H1 (cell line): Measurements from ENCODE around the gene MIER1. TPM values are rescaled to one million over a fixed set of nuclear protein-coding genes. Genes with fewer than 3 reads are reported as not detected.

ENCODE experiments used
- CTCF ChIA-PET: fragments of 300-600 bp; sonication (Branson Sonifier 250); formaldehyde crosslinking; loops from one replicate; lab custom pipeline; 2021; ENCODE audit not compliant: partially characterized antibody; lab: Charles Lee
- POLR2A ChIA-PET: fragments of 300-600 bp; sonication (Branson Sonifier 250); formaldehyde crosslinking; loops from one replicate; lab custom pipeline; 2021; ENCODE audit warnings: inconsistent platforms; ENCODE audit not compliant: partially characterized antibody; lab: Charles Lee
- DNase-seq, 2 experiments: peaks; one replicate each; pipeline versions ENCODE4 v3.0.0 to v3.0.0-alpha.2; 2010 to 2022; ENCODE audit warnings: low spot score in 2 of 2, low read depth in 1 of 2, mixed read lengths in 1 of 2
- FAIRE-seq: peaks from 2 replicates; lab custom pipeline; 2011; peaks lifted over from hg19 to GRCh38; lab: Jason Lieb, UNC
- H2AFZ ChIP-seq: 2 replicates; pipeline ENCODE4 v1.8.1; 2012; ENCODE audit warnings: low read length, inconsistent platforms
- H2AK5ac ChIP-seq: 2 replicates; pipeline ENCODE4 v1.6.1; 2013; ENCODE audit warnings: low read depth, low read length
- H2BK120ac ChIP-seq: replicated peaks from 2 replicates; pipeline ENCODE3; 2013; ENCODE audit warnings: low read depth, low read length, inconsistent platforms
- H2BK12ac ChIP-seq: 2 replicates; pipeline ENCODE4 v1.6.1; 2013; ENCODE audit warnings: low read depth, low read length
- H2BK15ac ChIP-seq: 2 replicates; pipeline ENCODE4 v1.6.1; 2013; ENCODE audit warnings: low read length
- H2BK20ac ChIP-seq: 2 replicates; pipeline ENCODE4 v1.6.1; 2013; ENCODE audit warnings: low read length
- H2BK5ac ChIP-seq: 2 replicates; pipeline ENCODE4 v1.6.1; 2013; ENCODE audit warnings: low read depth, low read length
- H3K14ac ChIP-seq: 2 replicates; pipeline ENCODE4 v1.6.1; 2013; ENCODE audit warnings: inconsistent platforms; ENCODE audit not compliant: insufficient read length
- H3K18ac ChIP-seq: 2 replicates; pipeline ENCODE4 v1.6.1; 2013; ENCODE audit warnings: low read length; ENCODE audit errors: extremely low read depth
- H3K23ac ChIP-seq: 2 replicates; pipeline ENCODE4 v1.6.1; 2013; ENCODE audit warnings: inconsistent platforms; ENCODE audit not compliant: insufficient read length
- H3K23me2 ChIP-seq: 2 replicates; pipeline ENCODE4 v1.6.1; 2013; ENCODE audit warnings: low read depth, low read length
- H3K27ac ChIP-seq: 2 replicates; pipeline ENCODE4 v1.6.1; 2011; ENCODE audit warnings: low read depth, low read length, inconsistent platforms
- H3K27me3 ChIP-seq, 4 experiments: replicated peaks in 1 of 4; 1 replicate in 1 of 4; 2 replicates in 3 of 4; pipeline versions ENCODE4 v1.6.1 to v1.8.1; 2011 to 2013; ENCODE audit warnings: low read length in 3 of 4, mild to moderate bottlenecking in 3 of 4, inconsistent platforms in 2 of 4, mixed read lengths in 2 of 4, moderate library complexity in 1 of 4; ENCODE audit not compliant: control insufficient read depth in 3 of 4, insufficient read depth in 3 of 4; ENCODE audit errors: extremely low read depth in 1 of 4
- H3K36me3 ChIP-seq, 4 experiments: 2 replicates each; pipeline versions ENCODE4 v1.6.1 to v1.8.1; 2011 to 2013; ENCODE audit warnings: mild to moderate bottlenecking in 4 of 4, low read length in 3 of 4, moderate library complexity in 2 of 4, control low read depth in 1 of 4, inconsistent platforms in 1 of 4; ENCODE audit not compliant: insufficient read depth in 4 of 4, control insufficient read depth in 2 of 4
- H3K4ac ChIP-seq: replicated peaks from 2 replicates; pipeline ENCODE3; 2013; ENCODE audit warnings: low read length, low read depth, mixed read lengths, inconsistent platforms; ENCODE audit not compliant: insufficient read length
- H3K4me1 ChIP-seq, 4 experiments: replicated peaks in 1 of 4; 1 replicate in 1 of 4; 2 replicates in 3 of 4; pipeline versions ENCODE4 v1.6.1 to v1.8.1; 2011 to 2013; ENCODE audit warnings: low read length in 3 of 4, inconsistent platforms in 2 of 4, mixed read lengths in 1 of 4; ENCODE audit not compliant: insufficient read depth in 4 of 4, control insufficient read depth in 3 of 4
- H3K4me2 ChIP-seq, 2 experiments: 2 replicates each; pipeline versions ENCODE4 v1.6.1 to v1.8.1; 2011 to 2013; ENCODE audit warnings: low read depth in 2 of 2, low read length in 2 of 2, control low read depth in 1 of 2, inconsistent platforms in 1 of 2, mild to moderate bottlenecking in 1 of 2; ENCODE audit not compliant: insufficient read depth in 1 of 2
- H3K4me3 ChIP-seq, 4 experiments: fragments of 200-600, 300-600 bp in 1 of 4; sonication (generic), shearing (Covaris generic), sonication (Bioruptor Twin) in 1 of 4; 2 replicates each; pipeline versions ENCODE4 v1.5.1 to v1.8.1; 2011 to 2016; ENCODE audit warnings: low read length in 4 of 4, low read depth in 3 of 4, control low read depth in 2 of 4, inconsistent platforms in 2 of 4, mild to moderate bottlenecking in 2 of 4, mixed read lengths in 1 of 4, moderate library complexity in 1 of 4; ENCODE audit not compliant: insufficient read depth in 2 of 4; ENCODE audit errors: extremely low read depth in 1 of 4
- H3K56ac ChIP-seq: replicated peaks from 2 replicates; pipeline ENCODE3; 2013; ENCODE audit warnings: low read depth, mild to moderate bottlenecking, mixed read lengths, low read length, inconsistent platforms; ENCODE audit not compliant: insufficient read length
- H3K79me1 ChIP-seq: 2 replicates; pipeline ENCODE4 v1.6.1; 2013; ENCODE audit warnings: low read depth, low read length, control low read depth
- H3K79me2 ChIP-seq, 2 experiments: 2 replicates each; pipeline versions ENCODE4 v1.6.1 to v1.8.1; 2012 to 2013; ENCODE audit warnings: low read length in 2 of 2, mild to moderate bottlenecking in 2 of 2, inconsistent platforms in 1 of 2; ENCODE audit not compliant: insufficient read depth in 2 of 2, control insufficient read depth in 1 of 2
- H3K9ac ChIP-seq, 4 experiments: replicated peaks in 1 of 4; 1 replicate in 1 of 4; 2 replicates in 3 of 4; pipeline versions ENCODE4 v1.6.1 to v1.8.1; 2011 to 2013; ENCODE audit warnings: low read depth in 3 of 4, low read length in 3 of 4, control low read depth in 2 of 4, mild to moderate bottlenecking in 2 of 4, moderate library complexity in 2 of 4, inconsistent platforms in 1 of 4; ENCODE audit errors: extremely low read depth in 1 of 4
- H3K9me3 ChIP-seq, 2 experiments: 2 replicates each; pipeline versions ENCODE4 v1.6.1 to v1.8.1; 2012 to 2013; ENCODE audit warnings: mild to moderate bottlenecking in 2 of 2, moderate library complexity in 2 of 2, control low read depth in 1 of 2, inconsistent platforms in 1 of 2, low read depth in 1 of 2, low read length in 1 of 2, mixed read lengths in 1 of 2; ENCODE audit not compliant: insufficient read depth in 2 of 2
- H4K20me1 ChIP-seq, 2 experiments: replicated peaks in 1 of 2; 2 replicates each; pipeline versions ENCODE3 to v1.8.1; 2011 to 2013; ENCODE audit warnings: inconsistent platforms in 2 of 2, low read length in 2 of 2, mild to moderate bottlenecking in 1 of 2; ENCODE audit not compliant: insufficient read depth in 2 of 2, control insufficient read depth in 1 of 2
- H4K5ac ChIP-seq: 2 replicates; pipeline ENCODE4 v1.6.1; 2013; ENCODE audit warnings: low read length, low read depth, mixed read lengths, inconsistent platforms; ENCODE audit not compliant: insufficient read length
- H4K8ac ChIP-seq: 2 replicates; pipeline ENCODE4 v1.8.0; 2013; ENCODE audit warnings: mild to moderate bottlenecking, moderate library complexity, low read length, inconsistent platforms; ENCODE audit not compliant: insufficient read depth; ENCODE audit errors: extremely low read depth
- H4K91ac ChIP-seq: replicated peaks from 2 replicates; pipeline ENCODE3; 2013; ENCODE audit warnings: low read length, mixed read lengths, inconsistent platforms; ENCODE audit not compliant: insufficient read length
- BACH1 ChIP-seq: IDR thresholded peaks from 2 replicates; pipeline ENCODE4 v1.6.1; 2012; ENCODE audit warnings: low read length, improper control_type of control experiment
- CHD2 ChIP-seq: IDR thresholded peaks from 2 replicates; pipeline ENCODE4 v1.6.1; 2012; ENCODE audit warnings: low read length, improper control_type of control experiment
- CREB1 ChIP-seq: IDR thresholded peaks from 2 replicates; pipeline ENCODE4 v1.6.1; 2012; ENCODE audit warnings: inconsistent platforms
- EP300 ChIP-seq, 2 experiments: IDR thresholded peaks; 1 replicate in 1 of 2; 2 replicates in 1 of 2; pipeline ENCODE4 v1.6.1; 2011 to 2012; ENCODE audit warnings: low read depth in 2 of 2, low read length in 2 of 2, mild to moderate bottlenecking in 2 of 2, borderline replicate concordance in 1 of 2, inconsistent platforms in 1 of 2, moderate library complexity in 1 of 2
- HDAC2 ChIP-seq, 2 experiments: fragments of 300-600 bp in 1 of 2; sonication (generic) in 1 of 2; IDR thresholded peaks; 2 replicates each; pipeline ENCODE4 v1.6.1; 2011 to 2012; ENCODE audit warnings: low read depth in 2 of 2, low read length in 2 of 2, mild to moderate bottlenecking in 2 of 2, moderate library complexity in 2 of 2, borderline replicate concordance in 1 of 2, inconsistent platforms in 1 of 2
- KDM1A ChIP-seq: fragments of 200-600, 300-600 bp; sonication (generic); IDR thresholded peaks from 2 replicates; pipeline ENCODE4 v1.7.1; 2016; ENCODE audit warnings: mild to moderate bottlenecking, low read length, borderline replicate concordance
- KDM4A ChIP-seq: IDR thresholded peaks from one replicate; pipeline ENCODE4 v1.7.1; 2012; ENCODE audit warnings: low read depth, mild to moderate bottlenecking, moderate library complexity, low read length, inconsistent platforms; ENCODE audit not compliant: severe bottlenecking
- POLR2AphosphoS5 ChIP-seq: IDR thresholded peaks from 2 replicates; pipeline ENCODE4 v1.6.1; 2011; ENCODE audit warnings: low read depth, low read length
- RNF2 ChIP-seq: fragments of 200-900, 300-1000 bp; sonication (generic); IDR thresholded peaks from 2 replicates; pipeline ENCODE4 v1.7.1; 2016; ENCODE audit warnings: borderline replicate concordance, low read depth, mild to moderate bottlenecking, antibody characterized with exemption, low read length; ENCODE audit not compliant: poor library complexity, severe bottlenecking; ENCODE audit errors: missing control alignments
- SIX5 ChIP-seq: IDR thresholded peaks from 2 replicates; pipeline ENCODE4 v1.6.1; 2011; ENCODE audit warnings: mild to moderate bottlenecking, low read depth, low read length
- SP1 ChIP-seq: IDR thresholded peaks from 2 replicates; pipeline ENCODE4 v1.6.1; 2011; ENCODE audit warnings: low read depth, low read length
- SUZ12 ChIP-seq: fragments of 200-600 bp; sonication (generic); IDR thresholded peaks from 2 replicates; pipeline ENCODE4 v1.6.1; 2012; ENCODE audit warnings: mild to moderate bottlenecking, inconsistent platforms, low read length, moderate library complexity, mixed read lengths
- TAF1 ChIP-seq: IDR thresholded peaks from 2 replicates; pipeline ENCODE4 v1.6.1; 2011; ENCODE audit warnings: mild to moderate bottlenecking, low read depth, low read length
- TCF12 ChIP-seq: IDR thresholded peaks from 2 replicates; pipeline ENCODE4 v1.6.1; 2011; ENCODE audit warnings: low read depth, mild to moderate bottlenecking, low read length
- ZNF274 ChIP-seq: IDR thresholded peaks from 2 replicates; pipeline ENCODE4 v1.7.0; 2012; ENCODE audit warnings: low read length, borderline replicate concordance; ENCODE audit errors: extremely low read depth
- WGBS, 2 experiments: shearing (Covaris generic) in 1 of 2; methylation state at CpG; one replicate each; pipeline versions ENCODE4 v1.1.6 to v1.1.7; 2013 to 2015; ENCODE audit warnings: low lambda C conversion rate in 2 of 2, mixed read lengths in 2 of 2, inconsistent platforms in 1 of 2, low coverage in 1 of 2, missing lambda C conversion rate in 1 of 2; ENCODE audit not compliant: insufficient replicate concordance in 2 of 2, insufficient coverage in 1 of 2, insufficient read length in 1 of 2; ENCODE audit errors: extremely low coverage in 1 of 2, missing lambda C conversion rate in 1 of 2; 5-methylcytosine and 5-hydroxymethylcytosine counted together
- polyA plus RNA-seq, 7 experiments: library from polyadenylated mRNA; depleted of rRNA in 3 of 7; stranded (reverse) in 5 of 7; unstranded in 2 of 7; fragments of >200 nt in 5 of 7; fragments of 200-250 nt in 2 of 7; gene quantifications; 1 replicate in 5 of 7; 2 replicates in 1 of 7; 4 replicates in 1 of 7; pipeline versions ENCODE4 v1.2.1 to v1.2.3, GENCODE V29; 2011 to 2013; ENCODE audit warnings: missing spikeins in 2 of 7, mixed read lengths in 2 of 7
- total RNA-seq: library from RNA; stranded (reverse); fragmentation: NEBNext Ultra II Directional; extraction: Animal tissue kit (Norgen Biotek cat#: 25700); gene quantifications from 2 replicates; pipeline ENCODE4 v1.2.1, GENCODE V29; 2021

The MIER1 gene
- total and polyA plus RNA-seq, 2 of the 8 experiments (the other 6 are each of a cell fraction or from before 2014, with no cell fraction given), result 5.2 to 33.5 TPM

- ChIA-PET CTCF (interaction anchor here (0.6 to 2.2 kb wide), 3 partner anchors 98 to 254 kb away, joined by 3 to 6 read pairs (median 3); no protein-coding TSS in a partner anchor), POLR2A (no interaction called here)
- Histone ChIP-seq H3K79me2 (no peaks in the 10 kb centered on the region), H3K18ac (no peak overlapping the region), H2AFZ (no peak overlapping the region), H2BK5ac (no peak overlapping the region), H4K8ac (no peak overlapping the region), H3K27ac (no peak overlapping the region), H3K4me2 (no peak overlapping the region), H3K79me1 (no peaks in the 10 kb centered on the region), H2BK12ac (no peak overlapping the region), H2BK15ac (no peak overlapping the region), H4K5ac (no peak overlapping the region), H2BK20ac (no peak overlapping the region), H3K4me3 (no peak overlapping the region), H2BK120ac (no peak overlapping the region), H3K27me3 (no peaks in the 10 kb centered on the region), H3K23me2 (no peaks in the 10 kb centered on the region), H4K91ac (no peak overlapping the region), H3K36me3 (no peaks in the 10 kb centered on the region; a peak in 1 of 8 replicates), H3K9ac (no peak overlapping the region), H3K9me3 (no peaks in the 10 kb centered on the region), H3K56ac (no peak overlapping the region), H2AK5ac (no peak overlapping the region), H3K4me1 (no peaks in the 10 kb centered on the region), H3K4ac (no peak overlapping the region), H3K14ac (no peak overlapping the region), H4K20me1 (no peaks in the 10 kb centered on the region), H3K23ac (no peak overlapping the region)
- DNase-seq (no peak), FAIRE-seq (no peak)
- 93% methylated on average over 4 of the region's 4 CpGs; no CpG with 5 or more reads in 1 of the 2 experiments for WGBS, 2 experiments
- TF ChIP-seq EP300 (IDR thresholded peaks at IDR 0.05; ENCODE audit: borderline replicate concordance in 1 of 2, low read depth in 2 of 2, low read length in 2 of 2) (no peak), KDM1A (no peak), SUZ12 (no peak), POLR2AphosphoS5 (no peak), CREB1 (no peak), BACH1 (no peak), RNF2 (no peak), CHD2 (no peak), SP1 (no peak), HDAC2 (IDR thresholded peaks at IDR 0.05; ENCODE audit: borderline replicate concordance in 1 of 2, low read depth in 2 of 2, low read length in 2 of 2) (no peak), ZNF274 (no peak), KDM4A (no peak), TAF1 (no peak), TCF12 (no peak), SIX5 (no peak)
Measured at GRCh38 chr1:67031859-67032247, 107.1 kb downstream of the MIER1 start.
